Measurements from ENCODE around the gene EIF4E2.
A peak's percentile ranks its signal among the peaks of the same experiment; 100 is the strongest.
"Not testable (repeated sequence)": the region's sequence is repeated elsewhere in the genome, so short reads cannot be mapped to it uniquely, and the experiment has no call there.

EIF4E2 gene

DNA sequence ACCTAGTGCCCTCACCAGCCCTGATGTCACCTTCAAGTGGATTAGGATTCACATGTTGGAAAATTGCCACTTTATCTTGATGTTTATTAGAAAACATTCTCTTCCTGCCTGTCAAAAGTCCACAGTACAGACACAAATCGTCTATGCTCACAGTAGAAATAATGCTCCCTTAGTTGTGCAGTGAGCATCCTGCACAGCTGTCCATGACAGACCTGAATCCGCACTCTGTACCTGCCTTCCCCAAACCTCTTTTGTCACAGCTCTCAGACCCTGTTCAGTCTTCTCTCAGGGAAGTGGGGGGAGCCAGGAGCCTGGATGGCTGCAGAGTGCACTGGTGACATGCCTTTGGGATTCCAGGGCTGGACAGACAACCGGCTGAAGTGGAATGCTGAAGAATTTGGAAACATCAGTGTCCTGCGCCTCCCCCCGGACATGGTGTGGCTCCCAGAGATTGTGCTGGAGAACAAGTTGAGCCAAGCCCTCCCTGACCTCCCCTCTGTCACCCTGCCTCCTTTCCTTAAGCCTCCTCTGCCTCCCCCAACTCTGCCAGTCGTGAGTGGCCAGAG lies 22.5 kb upstream of the EIF4E2 start:
- peaks cover 4% of the 10 kb centered on the region for H3K27me3 Mint-ChIP-seq
- H3K4me3 Mint-ChIP-seq = no peak overlapping the region
- no peaks in the 10 kb centered on the region for H3K9me3 Mint-ChIP-seq (ENCODE audit: low read depth)
- peaks cover 17% of the 10 kb centered on the region for H3K4me1 Mint-ChIP-seq (ENCODE audit: low read depth)
- H3K27ac Mint-ChIP-seq = no peak overlapping the region
- H3K36me3 Mint-ChIP-seq = no peaks in the 10 kb centered on the region

DNA sequence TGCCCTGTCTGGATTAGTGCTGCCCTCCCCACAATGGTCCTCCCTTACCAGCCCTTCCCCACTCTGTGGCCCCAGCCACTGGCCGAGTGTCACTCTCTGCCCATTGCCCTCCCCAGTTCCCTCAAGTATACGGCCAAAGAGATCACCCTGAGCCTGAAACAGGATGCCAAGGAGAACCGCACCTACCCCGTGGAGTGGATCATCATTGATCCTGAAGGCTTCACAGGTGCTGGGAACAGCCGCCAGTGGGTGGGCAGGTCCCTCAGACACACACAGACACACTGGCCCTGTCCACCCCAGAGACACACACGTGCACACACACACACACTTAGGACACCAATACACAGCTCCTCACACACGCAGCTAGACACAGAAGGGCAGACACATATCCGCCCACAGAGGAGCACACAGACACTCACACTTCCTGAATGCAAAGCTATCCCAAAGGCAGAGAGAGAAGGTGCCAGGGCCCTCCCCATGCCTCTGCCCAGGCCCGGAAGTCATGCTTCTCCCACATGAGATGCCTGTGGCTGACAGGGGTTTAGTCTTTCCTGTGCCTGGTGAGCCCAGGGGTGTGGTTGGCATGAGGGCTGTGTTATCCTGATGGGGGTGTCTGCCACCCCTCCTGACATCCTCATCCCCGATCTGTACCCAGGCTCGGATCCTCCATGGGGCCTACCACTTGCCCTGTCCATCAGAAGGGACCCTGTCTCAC lies 21.6 kb upstream of the EIF4E2 start:
- Mint-ChIP-seq H3K27me3 (peaks cover 4% of the 10 kb centered on the region), H3K4me1 (ENCODE audit: low read depth) (peaks cover 13% of the 10 kb centered on the region), H3K4me3 (peak overlapping the region; percentile 27), H3K27ac (peak overlapping the region; percentile 22), H3K36me3 (no peaks in the 10 kb centered on the region), H3K9me3 (ENCODE audit: low read depth) (no peaks in the 10 kb centered on the region)

DNA sequence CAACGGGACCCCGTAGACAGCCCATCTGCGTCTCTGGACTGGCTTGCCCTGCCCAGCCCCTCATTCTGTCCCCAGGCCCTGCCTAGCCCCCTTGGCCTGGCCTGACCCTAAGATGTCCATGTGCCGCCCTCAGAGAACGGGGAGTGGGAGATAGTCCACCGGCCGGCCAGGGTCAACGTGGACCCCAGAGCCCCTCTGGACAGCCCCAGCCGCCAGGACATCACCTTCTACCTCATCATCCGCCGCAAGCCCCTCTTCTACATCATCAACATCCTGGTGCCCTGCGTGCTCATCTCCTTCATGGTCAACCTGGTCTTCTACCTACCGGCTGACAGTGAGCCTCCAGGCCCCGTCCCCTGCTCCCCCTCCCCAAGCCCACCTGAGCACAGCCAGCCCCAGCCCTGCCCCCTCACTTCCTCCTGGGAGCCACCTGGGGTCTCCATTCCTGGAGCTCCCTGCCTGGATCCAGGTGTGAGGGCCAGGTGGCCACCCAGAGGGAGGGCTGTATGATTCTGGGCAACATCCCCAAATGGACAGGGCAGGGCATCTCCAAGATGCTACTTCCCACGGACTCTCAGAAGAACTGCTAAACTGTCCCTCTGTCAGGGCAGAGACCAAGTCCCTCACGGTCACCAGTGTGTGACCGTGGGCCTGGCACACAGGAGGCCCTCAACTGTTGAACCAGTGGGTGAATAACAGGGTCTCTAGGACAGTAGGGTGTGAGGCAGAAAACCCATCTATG lies 20.5 kb upstream of the EIF4E2 start:
- Mint-ChIP-seq H3K4me3 (no peak overlapping the region), H3K27ac (no peak overlapping the region), H3K27me3 (peaks cover 2% of the 10 kb centered on the region), H3K9me3 (ENCODE audit: low read depth) (no peaks in the 10 kb centered on the region), H3K36me3 (no peaks in the 10 kb centered on the region), H3K4me1 (ENCODE audit: low read depth) (peaks cover 12% of the 10 kb centered on the region)

DNA sequence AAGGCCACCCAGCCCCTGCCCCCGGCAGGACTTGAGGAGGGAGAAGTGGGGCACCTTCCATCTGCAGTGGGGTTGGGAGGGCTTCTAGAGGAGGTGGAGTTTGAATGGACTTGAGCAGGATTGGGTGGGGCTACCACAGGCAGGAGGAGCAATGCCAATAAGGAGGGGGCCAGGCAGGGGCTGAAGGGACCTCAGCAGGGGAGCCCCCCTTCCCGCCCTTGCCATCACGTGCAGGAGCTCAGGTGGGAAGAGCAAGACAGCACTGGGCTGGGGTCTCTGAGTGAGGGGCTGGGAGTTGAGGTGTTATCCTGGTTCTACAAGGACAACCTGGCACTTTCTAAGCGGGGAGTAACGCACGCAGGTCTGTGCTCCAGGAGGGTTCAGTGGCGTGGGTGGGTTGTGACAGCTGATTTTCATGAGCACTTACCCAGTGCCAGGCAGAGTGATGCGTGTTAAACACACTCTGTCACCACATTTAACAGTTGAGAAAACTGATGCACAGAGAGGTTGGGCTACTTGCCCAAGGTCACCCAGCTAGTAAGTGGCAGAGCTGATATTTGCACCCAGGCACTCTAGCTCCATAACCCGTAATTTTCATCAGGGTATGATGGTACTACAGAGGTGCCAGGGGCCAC lies 19.7 kb upstream of the EIF4E2 start:
- H3K36me3 Mint-ChIP-seq = no peaks in the 10 kb centered on the region
- peaks cover 2% of the 10 kb centered on the region for H3K27me3 Mint-ChIP-seq
- no peak overlapping the region for H3K27ac Mint-ChIP-seq
- peaks cover 12% of the 10 kb centered on the region for H3K4me1 Mint-ChIP-seq (ENCODE audit: low read depth)
- no peaks in the 10 kb centered on the region for H3K9me3 Mint-ChIP-seq (ENCODE audit: low read depth)
- no peak overlapping the region for H3K4me3 Mint-ChIP-seq

DNA sequence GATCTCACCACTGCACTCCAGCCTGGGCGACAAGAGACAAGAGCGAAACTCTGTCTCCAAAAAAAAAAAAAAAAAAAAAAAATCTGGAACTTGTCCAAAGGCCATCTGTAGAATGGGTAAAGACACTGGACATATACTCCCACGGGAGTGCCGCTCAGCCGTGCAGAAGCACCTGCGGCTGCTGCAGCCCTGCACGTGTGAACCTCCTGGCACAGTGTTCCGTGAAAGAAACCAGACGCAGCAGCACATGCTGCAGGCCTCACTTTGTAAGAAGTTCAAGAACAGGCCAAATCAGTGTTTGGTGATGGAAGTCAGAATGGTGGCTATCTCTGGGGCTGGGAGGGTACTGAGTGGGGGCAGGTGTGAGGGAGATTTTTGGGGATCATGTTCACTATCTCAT lies 18.1 kb upstream of the EIF4E2 start:
- Mint-ChIP-seq H3K4me1 (ENCODE audit: low read depth) (peaks cover 12% of the 10 kb centered on the region), H3K36me3 (no peaks in the 10 kb centered on the region), H3K27ac (no peak overlapping the region), H3K27me3 (peaks cover 2% of the 10 kb centered on the region), H3K4me3 (no peak overlapping the region), H3K9me3 (ENCODE audit: low read depth) (no peaks in the 10 kb centered on the region)

DNA sequence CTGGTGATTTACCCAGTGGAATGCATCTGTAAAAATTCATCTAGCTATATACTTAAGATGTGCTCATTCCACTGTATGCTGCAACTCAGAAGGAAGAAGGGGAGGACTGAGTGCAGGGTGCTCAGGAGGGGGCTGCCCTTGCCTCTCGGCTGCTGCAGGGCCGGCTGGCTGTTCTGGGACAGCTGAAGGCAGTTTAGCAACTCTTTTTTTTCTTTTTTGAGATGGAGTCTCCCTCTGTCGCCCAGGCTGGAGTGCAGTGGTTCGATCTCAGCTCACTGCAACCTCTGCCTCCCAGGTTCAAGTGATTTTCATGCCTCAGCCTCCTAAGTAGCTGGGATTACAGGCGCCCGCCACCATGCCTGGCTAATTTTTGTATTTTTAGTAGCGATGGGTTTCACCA lies 17.7 kb upstream of the EIF4E2 start:
- H3K27ac Mint-ChIP-seq; H3K36me3 Mint-ChIP-seq; H3K9me3 Mint-ChIP-seq (ENCODE audit: low read depth); H3K4me3 Mint-ChIP-seq; H3K27me3 Mint-ChIP-seq: not testable (repeated sequence)
- H3K4me1 Mint-ChIP-seq (ENCODE audit: low read depth) = peaks cover 12% of the 10 kb centered on the region

DNA sequence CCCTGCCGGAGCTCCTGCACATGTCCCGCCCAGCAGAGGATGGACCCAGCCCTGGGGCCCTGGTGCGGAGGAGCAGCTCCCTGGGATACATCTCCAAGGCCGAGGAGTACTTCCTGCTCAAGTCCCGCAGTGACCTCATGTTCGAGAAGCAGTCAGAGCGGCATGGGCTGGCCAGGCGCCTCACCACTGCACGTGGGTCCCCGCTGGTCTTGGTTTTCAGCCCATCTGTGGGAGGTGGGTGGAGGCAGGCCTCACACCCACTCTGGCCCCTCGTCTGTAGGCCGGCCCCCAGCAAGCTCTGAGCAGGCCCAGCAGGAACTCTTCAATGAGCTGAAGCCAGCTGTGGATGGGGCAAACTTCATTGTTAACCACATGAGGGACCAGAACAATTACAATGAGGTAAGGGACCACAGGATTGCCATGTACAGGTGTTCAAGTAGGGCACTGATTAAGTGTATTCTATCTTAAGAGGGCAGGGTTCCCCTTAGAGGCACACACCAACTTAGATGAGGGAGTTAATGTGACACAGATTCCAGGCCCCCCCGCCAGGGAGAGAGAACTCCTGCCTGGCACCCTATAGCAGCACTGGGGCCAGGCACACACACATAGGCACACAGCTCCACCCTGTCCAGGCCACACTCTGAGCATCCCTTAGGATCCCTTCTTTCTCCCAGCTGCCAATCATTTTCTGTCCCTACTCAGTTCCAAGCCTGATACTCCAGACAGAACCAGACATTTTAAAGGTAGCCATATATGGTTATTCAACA lies 16.4 kb upstream of the EIF4E2 start:
- Mint-ChIP-seq H3K36me3 (no peaks in the 10 kb centered on the region), H3K9me3 (ENCODE audit: low read depth) (no peaks in the 10 kb centered on the region), H3K27me3 (no peaks in the 10 kb centered on the region), H3K27ac (no peak overlapping the region), H3K4me1 (ENCODE audit: low read depth) (peaks cover 5% of the 10 kb centered on the region), H3K4me3 (no peak overlapping the region)

DNA sequence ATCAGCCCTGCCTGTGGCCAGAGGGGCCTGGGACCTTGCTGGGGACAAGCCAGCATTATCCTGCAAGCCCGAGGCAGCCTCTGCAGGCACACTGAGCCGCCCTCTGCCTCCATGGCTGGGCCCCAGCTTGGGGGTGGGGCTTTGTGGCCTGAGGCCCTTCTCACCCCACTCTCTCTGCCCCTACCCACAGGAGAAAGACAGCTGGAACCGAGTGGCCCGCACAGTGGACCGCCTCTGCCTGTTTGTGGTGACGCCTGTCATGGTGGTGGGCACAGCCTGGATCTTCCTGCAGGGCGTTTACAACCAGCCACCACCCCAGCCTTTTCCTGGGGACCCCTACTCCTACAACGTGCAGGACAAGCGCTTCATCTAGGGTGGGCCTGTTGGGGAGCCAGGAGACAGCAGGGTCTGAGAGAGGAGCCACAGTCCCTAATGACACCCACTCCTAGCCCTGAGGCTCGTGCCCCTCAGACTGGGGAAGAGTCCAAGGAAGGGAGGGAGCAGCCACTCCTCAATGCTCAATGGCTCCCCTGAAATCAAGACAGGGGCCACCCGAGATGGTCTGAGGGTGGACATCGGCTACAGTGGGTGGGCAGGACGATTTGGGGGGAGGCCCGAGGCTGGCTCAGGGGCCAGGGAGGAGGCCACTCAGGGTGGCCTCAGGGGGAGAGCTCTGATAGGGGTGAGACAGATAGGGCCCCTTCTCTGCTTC lies 15.4 kb upstream of the EIF4E2 start:
- Mint-ChIP-seq H3K9me3 (ENCODE audit: low read depth) (no peaks in the 10 kb centered on the region), H3K27ac (no peak overlapping the region), H3K36me3 (no peaks in the 10 kb centered on the region), H3K4me1 (ENCODE audit: low read depth) (peaks cover 3% of the 10 kb centered on the region), H3K27me3 (no peaks in the 10 kb centered on the region), H3K4me3 (no peak overlapping the region)

DNA sequence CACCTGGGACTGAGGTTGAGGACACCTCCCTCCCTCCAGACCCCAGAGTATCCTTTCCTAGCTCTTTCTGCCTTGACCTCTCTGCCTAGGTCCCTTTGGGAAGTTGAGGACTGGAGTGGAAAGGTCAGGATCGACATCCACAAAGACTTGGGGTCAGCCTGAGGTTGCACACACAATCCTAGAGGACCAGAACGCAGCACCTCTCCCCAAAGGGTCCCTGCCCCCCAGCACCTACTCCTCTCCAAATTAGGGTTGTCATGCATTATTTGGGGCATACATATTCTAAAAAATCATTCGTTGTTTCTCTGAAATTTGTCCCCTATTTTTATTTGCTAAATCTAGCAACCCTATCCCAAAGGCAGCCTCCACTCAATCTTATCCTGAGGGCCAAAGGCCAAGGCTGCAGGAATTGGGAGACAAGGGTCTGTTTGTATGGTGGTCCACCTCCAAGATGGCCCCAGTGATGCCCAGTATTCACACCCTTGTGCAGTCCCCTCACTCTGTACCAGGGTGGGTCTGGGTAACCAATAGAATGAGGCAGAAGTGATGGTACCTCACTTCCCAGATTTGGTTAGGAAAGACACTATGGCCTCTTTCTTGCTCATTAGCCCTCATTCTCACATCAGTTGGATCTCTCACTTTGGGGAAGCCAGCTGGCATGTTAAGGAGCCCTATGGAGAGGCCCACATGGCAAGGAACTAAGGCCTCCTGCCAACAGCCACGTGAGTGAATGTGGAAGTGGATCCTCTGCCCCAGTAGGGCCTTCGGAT lies 14.5 kb upstream of the EIF4E2 start:
- no peaks in the 10 kb centered on the region for H3K9me3 Mint-ChIP-seq (ENCODE audit: low read depth)
- no peak overlapping the region for H3K4me3 Mint-ChIP-seq
- H3K36me3 Mint-ChIP-seq = no peaks in the 10 kb centered on the region
- no peaks in the 10 kb centered on the region for H3K27me3 Mint-ChIP-seq
- no peak overlapping the region for H3K27ac Mint-ChIP-seq
- peaks cover 3% of the 10 kb centered on the region for H3K4me1 Mint-ChIP-seq (ENCODE audit: low read depth)

DNA sequence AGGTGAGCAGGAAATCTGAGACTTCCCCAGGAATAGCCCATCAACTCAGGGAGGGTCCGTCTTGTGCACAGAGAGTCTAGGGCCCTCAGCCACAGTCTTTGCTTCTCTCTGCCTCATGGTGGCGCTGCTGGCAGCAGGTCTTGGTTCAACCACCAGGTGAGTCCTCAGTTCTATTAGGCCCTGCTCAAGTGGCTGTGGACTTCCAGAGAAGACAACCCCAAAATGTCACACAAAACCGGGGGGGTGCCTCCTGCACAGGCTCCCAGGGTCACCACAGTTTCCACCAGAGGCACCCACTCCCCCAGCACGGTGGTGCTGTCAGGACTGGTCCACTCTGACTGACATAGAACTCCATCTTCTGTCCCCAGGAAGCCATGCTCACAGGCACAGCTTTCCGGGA lies 13.4 kb upstream of the EIF4E2 start:
- Mint-ChIP-seq H3K27ac (no peak overlapping the region), H3K36me3 (no peaks in the 10 kb centered on the region), H3K9me3 (ENCODE audit: low read depth) (no peaks in the 10 kb centered on the region), H3K4me1 (ENCODE audit: low read depth) (peaks cover 3% of the 10 kb centered on the region), H3K27me3 (no peaks in the 10 kb centered on the region), H3K4me3 (no peak overlapping the region)

DNA sequence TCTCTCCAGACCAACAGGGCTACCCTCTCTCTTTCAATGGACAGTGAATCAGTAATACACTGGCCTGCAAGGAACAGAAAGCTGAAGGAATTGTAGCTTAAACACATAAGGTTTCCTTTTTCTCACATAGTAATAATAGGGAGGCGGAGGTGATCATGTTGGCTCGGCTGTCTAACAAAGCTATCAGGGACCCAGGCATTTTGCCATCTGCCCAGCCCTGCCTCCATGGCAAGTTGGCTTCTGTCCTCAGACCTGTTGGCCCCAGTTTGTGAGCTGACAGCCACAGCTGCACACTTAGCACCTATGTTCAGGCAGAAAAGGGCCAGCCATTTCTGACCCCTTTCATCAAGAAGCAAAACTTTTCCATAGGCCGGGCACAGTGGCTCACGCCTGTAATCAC lies 13.0 kb upstream of the EIF4E2 start:
- no peaks in the 10 kb centered on the region for H3K27me3 Mint-ChIP-seq
- no peak overlapping the region for H3K4me3 Mint-ChIP-seq
- H3K27ac Mint-ChIP-seq = no peak overlapping the region

DNA sequence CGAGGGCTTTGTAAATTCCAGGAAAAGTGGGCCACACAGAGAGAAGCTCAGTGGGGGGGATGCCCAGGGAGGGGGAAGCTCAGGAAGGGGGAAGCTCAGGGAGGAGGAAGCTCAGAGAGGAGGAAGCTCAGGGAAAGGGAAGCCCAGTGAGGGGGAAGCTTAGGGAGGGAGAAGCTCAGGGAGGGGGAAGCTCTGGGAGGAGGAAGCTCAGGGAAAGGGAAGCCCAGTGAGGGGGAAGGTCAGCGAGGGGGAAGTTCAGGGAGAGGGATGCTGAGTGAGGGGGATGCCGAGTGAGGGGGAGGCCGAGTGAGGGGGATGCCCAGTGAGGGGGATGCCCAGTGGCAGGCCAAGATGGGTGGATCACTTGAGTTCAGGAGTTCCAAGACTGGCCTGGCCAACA lies 11.8 kb upstream of the EIF4E2 start:
- no peaks in the 10 kb centered on the region for H3K27me3 Mint-ChIP-seq
- H3K4me3 Mint-ChIP-seq = no peak overlapping the region
- no peaks in the 10 kb centered on the region for H3K9me3 Mint-ChIP-seq (ENCODE audit: low read depth)
- H3K4me1 Mint-ChIP-seq (ENCODE audit: low read depth) = peaks cover 4% of the 10 kb centered on the region
- no peak overlapping the region for H3K27ac Mint-ChIP-seq
- H3K36me3 Mint-ChIP-seq = peaks cover 3% of the 10 kb centered on the region

More for the DNA sequence above, 13.0 kb upstream of the EIF4E2 start:
- H3K4me1 Mint-ChIP-seq (ENCODE audit: low read depth) = peaks cover 3% of the 10 kb centered on the region
- H3K36me3 Mint-ChIP-seq = no peaks in the 10 kb centered on the region
- H3K9me3 Mint-ChIP-seq (ENCODE audit: low read depth) = no peaks in the 10 kb centered on the region

DNA sequence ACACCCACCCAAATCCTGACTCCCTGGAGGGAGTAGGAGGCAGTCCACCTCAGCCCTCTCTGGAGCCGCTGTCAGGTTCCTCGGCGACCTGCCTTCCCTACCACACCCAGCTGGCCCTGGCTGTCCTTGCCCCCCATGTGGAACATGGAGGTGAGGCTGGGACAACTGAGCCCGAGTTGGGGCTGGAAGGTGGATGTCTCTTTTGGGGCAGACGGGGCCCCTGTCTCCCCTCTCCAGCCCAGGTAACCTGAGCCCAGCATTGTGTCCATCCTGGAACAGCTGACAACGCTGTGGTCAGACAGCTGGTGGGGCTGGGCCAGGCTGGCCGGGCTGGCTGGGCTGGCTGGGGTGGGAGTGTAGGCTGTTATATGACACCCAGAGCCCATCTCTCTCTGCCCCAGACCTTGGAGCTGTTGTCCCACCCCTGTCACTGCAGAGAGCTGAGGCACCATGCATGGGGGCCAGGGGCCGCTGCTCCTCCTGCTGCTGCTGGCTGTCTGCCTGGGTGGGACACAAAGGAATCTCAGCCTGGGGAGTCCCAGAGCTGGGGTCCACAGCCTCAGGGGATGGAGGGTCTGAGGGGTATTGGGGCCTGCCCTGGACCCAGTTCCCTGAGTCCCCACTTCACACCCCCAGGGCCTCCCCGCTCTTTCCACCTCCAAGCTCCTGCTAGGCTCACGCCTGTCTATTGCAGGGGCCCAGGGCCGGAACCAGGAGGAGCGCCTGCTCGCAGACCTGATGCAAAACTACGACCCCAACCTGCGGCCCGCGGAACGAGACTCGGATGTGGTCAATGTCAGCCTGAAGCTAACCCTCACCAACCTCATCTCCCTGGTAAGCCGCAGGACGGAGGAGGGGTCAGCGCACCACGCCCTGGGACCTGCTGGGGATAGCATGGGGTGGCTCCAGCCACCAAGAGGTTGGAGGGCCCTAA lies 10.9 kb upstream of the EIF4E2 start, which contains the start of gene CHRNG:
Gene CHRNG (plus strand): TSS at position 395 of the 934 bp plus-strand sequence. CDS start 56 bp downstream, at position 451.
- H3K4me1 Mint-ChIP-seq (ENCODE audit: low read depth) = peaks cover 4% of the 10 kb centered on the region
- no peaks in the 10 kb centered on the region for H3K27me3 Mint-ChIP-seq
- no peak within 1 kb of the TSS for H3K4me3 Mint-ChIP-seq
- peaks cover 3% of the 10 kb centered on the region for H3K36me3 Mint-ChIP-seq
- H3K9me3 Mint-ChIP-seq (ENCODE audit: low read depth) = no peaks in the 10 kb centered on the region
- H3K27ac Mint-ChIP-seq = no peak within 1 kb of the TSS

Data from activated naive CD8-positive, alpha-beta T cell (primary cell).